Breast epithelium (tissue), 4 donors: ENCODE data around the gene REXO4. TPM values are rescaled to one million over a fixed set of nuclear protein-coding genes. Genes with fewer than 3 reads are reported as not detected.

Experiments used
- DNase-seq, 2 donors: peaks; one replicate each; pipeline ENCODE4 v3.0.0-alpha.2; 2019; ENCODE audit warnings: low spot score in 2 of 2
- H3K27ac ChIP-seq, 2 donors: fragments of 200-600 bp; sonication (generic) in 1 of 2; one replicate each; pipeline ENCODE4 v1.5.1; 2016 to 2019; ENCODE audit warnings: mild to moderate bottlenecking in 1 of 2
- H3K27me3 ChIP-seq, 2 donors: fragments of 200-600 bp; sonication (generic) in 1 of 2; one replicate each; pipeline versions ENCODE4 v1.5.1 to v1.6.0; 2017 to 2019; ENCODE audit warnings: control low read depth in 1 of 2, mild to moderate bottlenecking in 1 of 2
- H3K36me3 ChIP-seq: fragments of 200-600 bp; one replicate; pipeline ENCODE4 v1.5.1; 2019
- H3K4me1 ChIP-seq, 2 donors: fragments of 200-600 bp; sonication (generic); one replicate each; pipeline ENCODE4 v1.5.1; 2016 to 2019; ENCODE audit warnings: control low read depth in 1 of 2
- H3K4me3 ChIP-seq, 3 donors: fragments of 200-600 bp; sonication (generic); 1 replicate in 2 of 3; 2 replicates in 1 of 3; pipeline ENCODE4 v1.5.1; 2016 to 2019; ENCODE audit warnings: mild to moderate bottlenecking in 3 of 3, moderate library complexity in 2 of 3
- H3K9me3 ChIP-seq, 2 donors: fragments of 200-600 bp; sonication (generic) in 1 of 2; one replicate each; pipeline ENCODE4 v1.5.1; 2016 to 2019; ENCODE audit warnings: control low read depth in 1 of 2
- CTCF ChIP-seq, 3 donors: fragments of 450-650 bp; IDR thresholded peaks; one replicate each; pipeline ENCODE4 v1.5.1; 2016 to 2017; ENCODE audit warnings: antibody characterized with exemption in 3 of 3, mild to moderate bottlenecking in 3 of 3, moderate library complexity in 3 of 3
- POLR2A ChIP-seq: fragments of 450-650 bp; IDR thresholded peaks from one replicate; pipeline ENCODE4 v1.6.1; 2016; ENCODE audit warnings: antibody characterized with exemption, mild to moderate bottlenecking, moderate library complexity
- POLR2AphosphoS5 ChIP-seq, 3 donors: sonication (generic); formaldehyde crosslinking; IDR thresholded peaks; one replicate each; pipeline ENCODE4 v1.6.1; 2017; ENCODE audit warnings: antibody characterized with exemption in 3 of 3
- intact Hi-C: fragments of 100-400 bp; cut with DNase I; formaldehyde crosslinking; loops from one replicate; pipeline ENCODE4 v1.15.1; 2023; ENCODE audit warnings: low total_unique reads
- total RNA-seq, 3 donors: library from RNA; depleted of rRNA; stranded (reverse); fragments of >200 nt; gene quantifications; one replicate each; pipeline ENCODE4 v1.1.0, GENCODE V29; 2016

REXO4 gene
- total RNA-seq, 3 donors from 2014 or later = 14.2 to 20.5 (median 18.7) TPM

GRCh38 chr9:133361507-133362092 is 56.2 kb downstream of the REXO4 start:
- Histone ChIP-seq H3K27me3 (no peaks in the 10 kb centered on the region), H3K36me3 (peaks cover 5% of the 10 kb centered on the region), H3K27ac (no peak overlapping the region), H3K9me3 (no peaks in the 10 kb centered on the region), H3K4me1 (peaks cover 0 to 13% of the 10 kb centered on the region in 2 donors), H3K4me3 (no peak overlapping the region)
- no peak for DNase-seq
- intact Hi-C loops = no loop called here
- no peak for TF ChIP-seq POLR2AphosphoS5 (IDR thresholded peaks at IDR 0.05)
- no peak for TF ChIP-seq CTCF (IDR thresholded peaks at IDR 0.05)
- no peak for TF ChIP-seq POLR2A

- Histone ChIP-seq H3K4me3 (no peak overlapping the region), H3K36me3 (peaks cover 5% of the 10 kb centered on the region), H3K9me3 (no peaks in the 10 kb centered on the region), H3K27ac (no peak overlapping the region), H3K4me1 (peaks cover 0 to 13% of the 10 kb centered on the region in 2 donors), H3K27me3 (no peaks in the 10 kb centered on the region)
- no peak for TF ChIP-seq POLR2AphosphoS5 (IDR thresholded peaks at IDR 0.05)
- no peak for TF ChIP-seq CTCF (IDR thresholded peaks at IDR 0.05)
- no peak for TF ChIP-seq POLR2A
- DNase-seq = no peak
- intact Hi-C loops = no loop called here
Measured at GRCh38 chr9:133360400-133361393, 57.1 kb downstream of the REXO4 start.

GRCh38 chr9:133359399-133360175 is 58.2 kb downstream of the REXO4 start:
- no peaks in the 10 kb centered on the region for H3K27me3 ChIP-seq
- DNase-seq = no peak
- H3K4me1 ChIP-seq = peaks cover 0 to 20% of the 10 kb centered on the region in 2 donors
- intact Hi-C loops = loop anchor here (10.0 kb wide), 1 partner anchor 1985 kb away; no protein-coding TSS in a partner anchor
- H3K27ac ChIP-seq = no peak overlapping the region
- H3K36me3 ChIP-seq = peaks cover 5% of the 10 kb centered on the region
- no peak overlapping the region for H3K4me3 ChIP-seq
- no peaks in the 10 kb centered on the region for H3K9me3 ChIP-seq
- no peak for TF ChIP-seq POLR2AphosphoS5 (IDR thresholded peaks at IDR 0.05)

- Histone ChIP-seq H3K36me3 (peaks cover 5% of the 10 kb centered on the region), H3K4me3 (peak overlapping the region in 1 of 3 donors; percentile 89)
- intact Hi-C loops = loop anchor here (10.0 kb wide), 1 partner anchor 1983 kb away; no protein-coding TSS in a partner anchor
Measured at GRCh38 chr9:133357656-133358055, 60.2 kb downstream of the REXO4 start.

More at GRCh38 chr9:133357656-133358055, 60.2 kb downstream of the REXO4 start:
- DNase-seq = no peak
- Histone ChIP-seq H3K27me3 (no peaks in the 10 kb centered on the region), H3K4me1 (peaks cover 0 to 20% of the 10 kb centered on the region in 2 donors), H3K9me3 (no peaks in the 10 kb centered on the region), H3K27ac (no peak overlapping the region)
- TF ChIP-seq POLR2AphosphoS5 (IDR thresholded peaks at IDR 0.05) (no peak), CTCF (IDR thresholded peaks at IDR 0.05) (no peak), POLR2A (no peak)
